DND-41 (cell line): ENCODE results near the gene SOX18.

Experiments used
- ATAC-seq: fragments of 200-7000 bp; cut with Tn5 transposase; 3 replicates; pipeline ENCODE4 v1.9.1; 2021; ENCODE audit warnings: low read depth; ENCODE audit not compliant: insufficient read depth
- DNase-seq: peaks from one replicate; pipeline ENCODE4 v3.0.0-alpha.2; 2020
- H2AFZ ChIP-seq: 2 replicates; pipeline ENCODE4 v1.6.0; 2012; ENCODE audit warnings: low read depth, low read length
- H3K27ac ChIP-seq: 2 replicates; pipeline ENCODE4 v1.5.1; 2012; ENCODE audit warnings: low read length, inconsistent platforms
- H3K27me3 ChIP-seq: fragments of 200-600 bp; sonication (generic); 2 replicates; pipeline ENCODE4 v1.6.0; 2012; ENCODE audit warnings: low read length, mild to moderate bottlenecking, inconsistent platforms; ENCODE audit not compliant: insufficient read depth, poor library complexity
- H3K36me3 ChIP-seq: 2 replicates; pipeline ENCODE4 v1.5.1; 2012; ENCODE audit warnings: low read length, inconsistent platforms; ENCODE audit not compliant: insufficient read depth
- H3K4me1 ChIP-seq: 2 replicates; pipeline ENCODE4 v1.5.1; 2012; ENCODE audit warnings: mild to moderate bottlenecking, low read length; ENCODE audit not compliant: insufficient read depth
- H3K4me2 ChIP-seq: 2 replicates; pipeline ENCODE4 v1.6.0; 2012; ENCODE audit warnings: mild to moderate bottlenecking, moderate library complexity, low read length, inconsistent platforms; ENCODE audit not compliant: insufficient read depth
- H3K4me3 ChIP-seq, 2 experiments: fragments of 200-600 bp in 1 of 2; shearing (Covaris generic) in 1 of 2; 2 replicates each; pipeline ENCODE4 v1.5.1; 2012 to 2016; ENCODE audit warnings: inconsistent platforms in 2 of 2, low read length in 2 of 2, mild to moderate bottlenecking in 2 of 2, low read depth in 1 of 2, moderate library complexity in 1 of 2
- H3K79me2 ChIP-seq: 2 replicates; pipeline ENCODE4 v1.6.0; 2012; ENCODE audit warnings: low read length, inconsistent platforms; ENCODE audit not compliant: insufficient read depth
- H3K9ac ChIP-seq: 2 replicates; pipeline ENCODE4 v1.6.0; 2012; ENCODE audit warnings: low read depth, mild to moderate bottlenecking, inconsistent platforms, low read length, moderate library complexity
- H3K9me3 ChIP-seq: 2 replicates; pipeline ENCODE4 v1.5.1; 2012; ENCODE audit warnings: low read length, moderate library complexity, mild to moderate bottlenecking, inconsistent platforms; ENCODE audit not compliant: insufficient read depth, severe bottlenecking
- H4K20me1 ChIP-seq: 2 replicates; pipeline ENCODE4 v1.6.0; 2012; ENCODE audit warnings: low read length; ENCODE audit not compliant: insufficient read depth
- CTCF ChIP-seq: IDR thresholded peaks from 2 replicates; pipeline ENCODE4 v1.5.1; 2012; ENCODE audit warnings: borderline replicate concordance, low read length, moderate library complexity, mild to moderate bottlenecking; ENCODE audit not compliant: poor library complexity, severe bottlenecking; ENCODE audit errors: extremely low read depth
- EZH2 ChIP-seq: IDR thresholded peaks from 3 replicates; pipeline ENCODE4 v1.6.1; 2012; ENCODE audit warnings: borderline replicate concordance, low read depth, mild to moderate bottlenecking, moderate library complexity, low read length, inconsistent platforms; ENCODE audit not compliant: severe bottlenecking

The SOX18 gene

GRCh38 chr20:64045346-64046011, 4.0 kb downstream of the SOX18 start:
- no peak for ATAC-seq
- H3K4me2 ChIP-seq: no peak overlapping the region

GRCh38 chr20:64044484-64045247, 4.8 kb downstream of the SOX18 start:
- H3K4me2 ChIP-seq: no peak overlapping the region
- TF ChIP-seq CTCF (no peak), EZH2 (no peak)
- no peak overlapping the region for H3K4me3 ChIP-seq
- no peaks in the 10 kb centered on the region for H3K79me2 ChIP-seq
- 0 out of 2 replicates have a peak, but pooled peaks cover 2% of the 10 kb centered on the region for H4K20me1 ChIP-seq
- H3K9me3 ChIP-seq: no peaks in the 10 kb centered on the region
- DNase-seq (no peak), ATAC-seq (no peak)
- no peak overlapping the region for H2AFZ ChIP-seq
- no peak overlapping the region for H3K27ac ChIP-seq
- no peak overlapping the region for H3K9ac ChIP-seq
- H3K4me1 ChIP-seq: peaks cover 15% of the 10 kb centered on the region
- H3K36me3 ChIP-seq: no peaks in the 10 kb centered on the region
- H3K27me3 ChIP-seq: peaks cover 29% of the 10 kb centered on the region

More at GRCh38 chr20:64045346-64046011, 4.0 kb downstream of the SOX18 start:
- no peaks in the 10 kb centered on the region for H3K36me3 ChIP-seq
- no peaks in the 10 kb centered on the region for H3K9me3 ChIP-seq
- no peak overlapping the region for H3K27ac ChIP-seq
- TF ChIP-seq EZH2: no peak
- TF ChIP-seq CTCF: no peak
- no peaks in the 10 kb centered on the region for H4K20me1 ChIP-seq
- no peaks in the 10 kb centered on the region for H3K79me2 ChIP-seq
- H3K4me3 ChIP-seq: no peak overlapping the region
- H3K27me3 ChIP-seq: peaks cover 20% of the 10 kb centered on the region
- H3K9ac ChIP-seq: no peak overlapping the region
- DNase-seq: no peak
- no peak overlapping the region for H2AFZ ChIP-seq
- peaks cover 15% of the 10 kb centered on the region for H3K4me1 ChIP-seq

GRCh38 chr20:64043768-64044167, 5.7 kb downstream of the SOX18 start:
- H3K79me2 ChIP-seq: no peaks in the 10 kb centered on the region
- H4K20me1 ChIP-seq: peaks cover 8% of the 10 kb centered on the region; the same call in 1 of the 2 replicates
- H3K4me2 ChIP-seq: no peak overlapping the region
- ATAC-seq (no peak), DNase-seq (no peak)
- no peak overlapping the region for H2AFZ ChIP-seq
- H3K27ac ChIP-seq: no peak overlapping the region
- H3K9me3 ChIP-seq: no peaks in the 10 kb centered on the region
- H3K9ac ChIP-seq: no peak overlapping the region
- no peaks in the 10 kb centered on the region for H3K36me3 ChIP-seq
- TF ChIP-seq EZH2 (no peak), CTCF (no peak)
- no peak overlapping the region for H3K4me3 ChIP-seq
- peaks cover 35% of the 10 kb centered on the region for H3K27me3 ChIP-seq
- peaks cover 23% of the 10 kb centered on the region for H3K4me1 ChIP-seq
